ENCODE results near the gene FMO2. TPM values are rescaled to one million over a fixed set of nuclear protein-coding genes. Genes with fewer than 3 reads are reported as not detected.

The FMO2 gene
- total RNA-seq, 6 experiments from 2014 or later = not detected

DNA sequence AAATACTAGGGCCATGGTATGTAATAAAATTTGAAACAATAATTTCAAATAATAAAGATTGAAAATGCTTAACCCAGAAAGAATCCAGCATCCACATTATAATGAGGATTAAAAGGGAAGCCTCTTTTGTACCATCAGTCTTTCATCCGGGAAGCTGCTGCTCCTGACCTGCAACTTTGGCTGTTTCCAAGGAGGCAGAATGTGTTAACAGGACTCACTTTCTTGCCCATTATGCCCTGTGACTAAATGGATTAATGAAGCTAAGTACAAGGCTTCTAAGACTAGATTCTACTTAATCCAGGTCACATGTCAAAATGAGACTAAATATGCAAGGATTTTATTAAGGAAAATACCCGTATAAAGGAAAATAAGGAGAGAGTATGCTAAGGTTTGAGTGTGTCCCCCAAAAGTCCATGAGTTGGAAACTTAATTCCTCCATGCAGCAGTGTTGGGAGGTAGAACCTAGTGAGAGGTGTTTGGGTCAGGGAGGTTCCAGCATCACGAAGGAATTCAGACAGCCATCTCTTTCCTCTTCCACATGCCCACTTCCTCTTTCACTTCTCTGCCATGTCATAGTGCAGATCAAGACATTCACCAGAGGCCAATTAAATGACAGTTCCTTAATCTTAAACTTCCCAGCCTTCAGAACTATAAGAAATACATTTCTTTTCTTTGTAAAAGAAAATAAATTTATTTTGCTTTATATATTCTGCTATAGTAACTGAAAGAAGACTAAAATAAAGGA lies 27.7 kb downstream of the FMO2 start:
- Mint-ChIP-seq H3K27ac (no peak overlapping the region), H3K9me3 (peaks cover 3% of the 10 kb centered on the region), H3K27me3 (ENCODE audit: insufficient read depth) (no peaks in the 10 kb centered on the region; the same call in 1 of the 2 replicates), H3K4me3 (no peak overlapping the region), H3K4me1 (ENCODE audit: low read depth) (peaks cover under 1% of the 10 kb centered on the region; the same call in 1 of the 2 replicates), H3K36me3 (ENCODE audit: low read depth) (peaks cover 5% of the 10 kb centered on the region; the same call in 1 of the 2 replicates)
- TF ChIP-seq, protein P1, sequence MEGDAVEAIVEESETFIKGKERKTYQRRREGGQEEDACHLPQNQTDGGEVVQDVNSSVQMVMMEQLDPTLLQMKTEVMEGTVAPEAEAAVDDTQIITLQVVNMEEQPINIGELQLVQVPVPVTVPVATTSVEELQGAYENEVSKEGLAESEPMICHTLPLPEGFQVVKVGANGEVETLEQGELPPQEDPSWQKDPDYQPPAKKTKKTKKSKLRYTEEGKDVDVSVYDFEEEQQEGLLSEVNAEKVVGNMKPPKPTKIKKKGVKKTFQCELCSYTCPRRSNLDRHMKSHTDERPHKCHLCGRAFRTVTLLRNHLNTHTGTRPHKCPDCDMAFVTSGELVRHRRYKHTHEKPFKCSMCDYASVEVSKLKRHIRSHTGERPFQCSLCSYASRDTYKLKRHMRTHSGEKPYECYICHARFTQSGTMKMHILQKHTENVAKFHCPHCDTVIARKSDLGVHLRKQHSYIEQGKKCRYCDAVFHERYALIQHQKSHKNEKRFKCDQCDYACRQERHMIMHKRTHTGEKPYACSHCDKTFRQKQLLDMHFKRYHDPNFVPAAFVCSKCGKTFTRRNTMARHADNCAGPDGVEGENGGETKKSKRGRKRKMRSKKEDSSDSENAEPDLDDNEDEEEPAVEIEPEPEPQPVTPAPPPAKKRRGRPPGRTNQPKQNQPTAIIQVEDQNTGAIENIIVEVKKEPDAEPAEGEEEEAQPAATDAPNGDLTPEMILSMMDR (IDR thresholded peaks at IDR 0.05) = no peak
- DNase-seq = no peak

DNA sequence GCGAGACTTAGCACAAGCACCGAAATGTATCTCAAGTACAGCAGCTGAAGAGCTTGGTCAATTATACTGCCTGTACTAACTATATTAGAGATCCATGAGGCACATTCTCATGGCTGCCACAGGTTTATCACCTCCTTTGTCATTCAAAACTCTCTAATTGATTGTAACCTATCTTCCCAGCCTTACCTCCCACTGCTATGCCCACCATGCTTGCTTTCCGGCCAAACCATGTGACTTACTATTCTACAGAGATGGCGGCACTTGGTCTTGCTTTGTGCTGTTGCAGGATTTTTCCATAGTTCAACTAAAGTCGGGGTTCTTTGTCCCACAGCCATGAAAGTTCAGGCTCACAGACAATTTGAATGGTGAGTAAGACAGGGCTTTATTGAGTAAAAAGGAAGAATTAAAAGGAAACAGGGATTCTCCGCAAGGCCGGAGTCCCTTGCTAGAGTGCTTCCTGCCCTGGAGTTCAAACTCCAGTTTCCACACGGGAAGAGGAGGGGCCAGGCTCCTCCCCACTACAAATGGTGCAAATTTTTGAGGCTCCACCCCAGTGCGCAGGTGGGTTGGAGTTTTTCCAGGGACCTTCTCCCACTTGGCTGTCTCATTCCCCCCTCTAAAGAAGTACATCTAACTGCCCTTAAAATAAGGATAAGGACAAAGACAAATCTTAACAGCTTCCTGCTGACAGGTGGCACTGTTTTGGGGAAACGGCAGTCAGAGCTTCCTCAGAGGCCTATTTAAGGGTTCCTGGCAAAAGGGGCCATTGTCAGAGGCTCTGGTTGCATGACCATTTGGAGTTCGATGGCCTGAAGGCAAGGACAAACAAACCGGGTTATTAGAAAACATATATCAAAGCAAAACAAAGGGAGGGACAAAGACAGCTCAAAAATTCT lies 28.7 kb downstream of the FMO2 start:
- H3K4me1 Mint-ChIP-seq (ENCODE audit: low read depth) = peaks cover 11% of the 10 kb centered on the region
- no peak overlapping the region for H3K4me3 Mint-ChIP-seq
- H3K9me3 Mint-ChIP-seq = peaks cover 7% of the 10 kb centered on the region
- DNase-seq = no peak
- H3K36me3 Mint-ChIP-seq (ENCODE audit: low read depth) = peaks cover 13% of the 10 kb centered on the region
- no peak overlapping the region for H3K27ac Mint-ChIP-seq
- TF ChIP-seq, protein P1 (IDR thresholded peaks at IDR 0.05) = peak; percentile 22; the same call in 1 of the 2 replicates
- no peaks in the 10 kb centered on the region; the same call in 1 of the 2 replicates for H3K27me3 Mint-ChIP-seq (ENCODE audit: insufficient read depth)

DNA sequence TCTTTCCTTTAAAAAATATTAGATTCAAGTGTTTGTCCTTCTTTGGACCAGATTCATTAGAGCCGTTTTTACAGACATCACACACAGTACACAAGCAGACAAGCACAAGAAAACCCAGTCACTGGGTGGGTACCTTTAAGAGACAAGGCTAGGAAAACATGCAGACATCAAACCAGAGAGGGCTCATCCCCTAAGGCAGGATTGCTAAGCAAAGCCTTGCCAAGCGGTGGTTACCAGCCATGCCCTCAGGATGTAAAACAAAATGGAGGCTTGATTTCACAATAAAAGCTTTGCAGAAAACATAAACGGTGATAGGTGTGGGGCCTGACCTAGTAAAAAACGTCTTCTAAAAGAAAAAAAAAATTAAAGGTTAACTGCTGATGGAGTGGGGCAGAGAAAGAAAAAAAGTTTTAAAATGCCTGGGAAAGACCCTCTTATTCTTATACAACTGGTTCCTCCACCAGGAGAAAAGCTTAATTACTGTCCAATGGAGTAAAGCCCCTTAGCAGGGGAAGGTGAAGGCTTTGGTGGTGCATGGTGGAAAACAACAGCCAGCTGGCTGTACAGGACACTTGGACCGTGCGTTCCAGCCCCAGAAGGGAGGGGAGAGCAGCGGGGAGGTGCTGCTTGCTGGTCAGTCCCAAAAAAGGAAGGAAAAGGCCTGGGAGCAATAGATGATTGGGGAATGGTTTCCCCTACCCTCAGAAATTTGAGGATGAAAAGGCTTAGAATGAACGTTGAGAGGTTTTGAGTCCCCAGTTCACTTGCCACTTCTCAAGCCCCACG lies 32.8 kb downstream of the FMO2 start:
- no peak overlapping the region for H3K4me3 Mint-ChIP-seq
- H3K27ac Mint-ChIP-seq = no peak overlapping the region
- H3K9me3 Mint-ChIP-seq = peaks cover 9% of the 10 kb centered on the region
- peaks cover 14% of the 10 kb centered on the region for H3K36me3 Mint-ChIP-seq (ENCODE audit: low read depth)
- peaks cover 49% of the 10 kb centered on the region for H3K4me1 Mint-ChIP-seq (ENCODE audit: low read depth)
- no peak for DNase-seq
- no peaks in the 10 kb centered on the region for H3K27me3 Mint-ChIP-seq (ENCODE audit: insufficient read depth)
- TF ChIP-seq, protein P1 (IDR thresholded peaks at IDR 0.05) = no peak

DNA sequence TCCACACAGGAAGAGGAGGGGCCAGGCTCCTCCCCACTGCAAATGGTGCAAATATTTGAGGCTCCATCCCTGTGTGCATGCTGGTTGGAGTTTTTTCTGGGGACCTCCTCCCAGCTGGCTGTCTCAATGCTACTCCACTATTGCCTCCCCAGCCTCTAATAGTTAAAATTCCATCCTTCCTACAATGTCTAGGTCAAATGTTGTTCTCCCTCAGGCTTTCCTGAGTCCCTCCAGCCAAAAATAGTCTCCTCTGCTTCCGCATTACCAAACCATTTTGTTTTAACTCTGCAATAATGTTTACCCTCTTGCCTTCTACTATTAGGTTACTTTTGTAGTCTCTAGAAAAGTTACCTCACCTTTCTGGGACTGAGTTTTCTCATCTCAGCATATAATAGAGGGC lies 33.6 kb downstream of the FMO2 start:
- TF ChIP-seq, protein P1 (IDR thresholded peaks at IDR 0.05) = no peak

More for the DNA sequence above, 33.6 kb downstream of the FMO2 start:
- H3K27me3 Mint-ChIP-seq (ENCODE audit: insufficient read depth) = no peaks in the 10 kb centered on the region
- peaks cover 14% of the 10 kb centered on the region for H3K36me3 Mint-ChIP-seq (ENCODE audit: low read depth)
- peaks cover 9% of the 10 kb centered on the region for H3K9me3 Mint-ChIP-seq
- H3K27ac Mint-ChIP-seq = peak overlapping the region; percentile 85; the same call in 1 of the 2 replicates
- H3K4me1 Mint-ChIP-seq (ENCODE audit: low read depth) = peaks cover 56% of the 10 kb centered on the region
- H3K4me3 Mint-ChIP-seq = peak overlapping the region; percentile 72
- DNase-seq = no peak
